ENCODE results near the gene SERPINA1.

DNA sequence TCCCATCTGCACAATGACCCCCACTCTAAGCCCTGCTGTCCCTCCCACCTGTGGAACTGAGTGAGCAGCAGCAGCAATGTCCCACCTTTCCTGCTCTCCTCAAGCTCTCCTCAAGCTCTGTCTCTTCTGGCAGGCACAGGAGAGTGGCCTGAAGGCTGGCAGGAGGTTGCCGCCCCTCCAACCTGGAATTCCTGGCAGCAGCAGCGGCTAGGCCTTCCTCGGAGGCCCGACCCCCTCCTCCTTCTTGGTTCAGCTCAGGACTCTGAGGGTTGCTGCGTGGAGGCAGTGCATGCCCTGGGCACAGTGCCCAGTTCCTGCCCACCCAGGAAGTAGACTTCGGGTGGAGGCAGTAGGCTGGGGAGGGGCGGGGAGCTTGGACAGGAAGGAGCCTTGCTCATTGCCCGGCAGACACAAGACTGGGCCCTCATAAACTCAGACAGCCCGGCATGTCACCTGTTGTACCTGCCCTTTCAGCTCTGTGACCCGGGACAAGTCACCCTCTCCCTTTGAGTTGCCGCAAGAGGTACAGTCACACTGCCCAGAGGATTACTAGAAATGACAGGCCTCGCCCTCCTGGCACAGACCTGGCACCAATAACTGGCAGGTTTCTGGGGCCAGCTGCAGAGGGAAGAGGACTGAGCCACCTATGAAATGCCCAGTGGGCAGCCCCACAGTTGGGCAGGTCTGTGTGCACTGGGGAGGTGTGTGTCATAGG, 2.1 kb upstream of the SERPINA1 start:
- no peak for TF ChIP-seq EZH2phosphoT487 (IDR thresholded peaks at IDR 0.05; ENCODE audit: insufficient read depth, low read depth)
- no peak for TF ChIP-seq EZH2 (IDR thresholded peaks at IDR 0.05; ENCODE audit: insufficient read depth, poor library complexity, severe bottlenecking)
